ENCODE measurements around the gene NUDT4.
"Not testable (repeated sequence)": the region's sequence is repeated elsewhere in the genome, so short reads cannot be mapped to it uniquely, and the experiment has no call there.

The NUDT4 gene

GRCh38 chr12:93429852-93430251 lies 52.1 kb downstream of the NUDT4 start:
- no peak for DNase-seq

DNA sequence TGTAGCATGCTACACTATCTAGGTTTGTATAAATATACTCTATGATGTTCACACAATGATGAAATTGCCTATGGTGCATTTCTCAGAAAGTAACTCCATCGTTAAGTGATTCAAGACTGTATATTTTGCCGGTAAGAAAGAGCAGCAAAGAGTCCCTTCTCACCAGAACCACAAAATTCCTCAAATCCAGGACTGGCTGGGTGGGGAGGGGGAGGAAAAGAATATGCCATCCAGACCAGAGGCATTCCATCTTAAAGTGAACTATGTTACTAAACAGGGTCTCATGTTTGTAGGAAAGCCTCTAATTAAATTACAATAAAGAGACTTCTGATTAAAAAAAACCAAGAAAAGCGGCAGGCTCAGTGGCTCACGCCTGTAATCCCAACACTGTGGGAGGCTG lies 52.6 kb downstream of the NUDT4 start:
- no peak for DNase-seq

DNA sequence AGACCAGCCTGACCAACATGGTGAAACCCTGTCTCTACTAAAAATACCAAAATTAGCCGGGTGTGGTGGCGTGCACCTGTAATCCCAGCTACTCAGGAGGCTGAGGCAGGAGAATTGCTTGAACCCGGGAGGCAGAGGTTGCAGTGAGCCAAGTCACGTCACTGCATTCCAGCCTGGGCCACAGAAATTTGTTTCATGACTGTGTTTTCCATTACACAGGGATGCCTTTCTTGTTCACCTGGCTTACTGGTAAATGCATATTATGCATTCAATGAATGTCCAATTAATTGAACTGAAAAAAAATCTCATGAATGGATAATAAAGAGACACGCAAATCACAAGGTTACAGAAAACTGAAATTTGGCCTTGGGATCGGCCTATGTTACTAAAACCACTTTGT lies 54.3 kb downstream of the NUDT4 start:
- not testable (repeated sequence) for DNase-seq

DNA sequence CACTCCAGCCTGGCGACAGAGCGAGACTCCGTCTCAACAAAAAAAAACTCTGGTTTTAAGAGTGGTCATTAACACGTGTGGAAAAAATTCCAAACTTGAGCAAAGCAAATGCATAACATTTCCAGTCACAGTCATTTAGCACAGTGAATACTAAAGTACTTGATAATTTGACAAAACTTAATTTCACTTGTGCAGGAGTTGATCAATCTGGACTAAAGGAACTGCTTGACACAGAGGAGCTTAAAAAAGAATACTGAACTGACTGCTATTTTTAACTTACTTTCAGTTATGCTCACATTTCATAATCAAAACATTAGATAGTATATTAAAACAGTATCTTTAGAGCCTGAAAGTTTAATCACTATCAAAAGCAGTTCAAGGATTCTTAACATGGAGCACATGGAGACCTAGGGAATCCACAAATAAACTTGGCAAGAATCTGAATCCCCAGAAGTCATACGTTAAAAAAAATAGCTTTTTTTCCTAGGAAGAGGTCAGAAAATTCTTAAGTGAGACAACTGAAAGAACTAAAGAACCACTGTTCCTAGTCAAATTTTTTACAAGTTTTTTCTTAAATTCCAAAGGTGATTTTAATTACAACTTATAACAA lies 56.6 kb downstream of the NUDT4 start:
- no peak for DNase-seq

- no peak for DNase-seq
These were observed 60.7 kb downstream of the NUDT4 start for GRCh38 chr12:93438266-93439050.

DNA sequence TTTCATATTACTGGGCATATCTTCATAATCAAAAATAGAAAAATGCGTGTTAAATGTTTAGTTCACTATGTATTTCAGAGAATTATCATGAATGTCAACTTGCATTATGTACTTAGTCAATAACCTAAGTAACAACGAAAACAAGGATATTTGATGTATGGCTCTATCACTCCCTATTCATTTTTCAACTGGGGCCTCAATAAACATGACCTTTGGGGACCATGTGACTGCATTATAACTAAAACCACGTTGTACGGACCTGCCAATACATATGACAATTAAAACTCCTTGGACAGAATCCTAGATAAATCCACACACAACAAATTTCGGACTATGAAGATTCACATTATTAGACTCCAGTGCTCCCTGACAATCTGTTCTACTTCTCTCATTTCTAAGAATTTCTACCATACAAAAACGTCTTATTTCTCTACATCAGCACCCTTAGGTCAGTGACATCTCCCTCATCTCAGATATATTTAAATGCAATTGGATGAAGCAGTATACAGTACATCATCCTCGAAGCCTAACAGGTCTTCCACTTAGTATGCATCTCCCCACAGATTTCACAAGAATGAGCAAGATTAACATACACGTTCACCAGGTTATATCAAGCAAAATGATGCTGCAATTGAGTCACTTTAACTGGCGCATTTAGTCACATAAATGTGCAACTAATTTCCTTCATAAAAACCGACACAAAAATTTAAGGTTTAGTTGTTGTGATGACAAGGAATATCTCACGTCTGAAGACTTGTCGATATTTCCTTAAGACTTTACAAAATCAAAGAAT lies 62.5 kb downstream of the NUDT4 start:
- no peak for DNase-seq

- DNase-seq = no peak
These were observed 63.4 kb downstream of the NUDT4 start for GRCh38 chr12:93441081-93441616.

DNA sequence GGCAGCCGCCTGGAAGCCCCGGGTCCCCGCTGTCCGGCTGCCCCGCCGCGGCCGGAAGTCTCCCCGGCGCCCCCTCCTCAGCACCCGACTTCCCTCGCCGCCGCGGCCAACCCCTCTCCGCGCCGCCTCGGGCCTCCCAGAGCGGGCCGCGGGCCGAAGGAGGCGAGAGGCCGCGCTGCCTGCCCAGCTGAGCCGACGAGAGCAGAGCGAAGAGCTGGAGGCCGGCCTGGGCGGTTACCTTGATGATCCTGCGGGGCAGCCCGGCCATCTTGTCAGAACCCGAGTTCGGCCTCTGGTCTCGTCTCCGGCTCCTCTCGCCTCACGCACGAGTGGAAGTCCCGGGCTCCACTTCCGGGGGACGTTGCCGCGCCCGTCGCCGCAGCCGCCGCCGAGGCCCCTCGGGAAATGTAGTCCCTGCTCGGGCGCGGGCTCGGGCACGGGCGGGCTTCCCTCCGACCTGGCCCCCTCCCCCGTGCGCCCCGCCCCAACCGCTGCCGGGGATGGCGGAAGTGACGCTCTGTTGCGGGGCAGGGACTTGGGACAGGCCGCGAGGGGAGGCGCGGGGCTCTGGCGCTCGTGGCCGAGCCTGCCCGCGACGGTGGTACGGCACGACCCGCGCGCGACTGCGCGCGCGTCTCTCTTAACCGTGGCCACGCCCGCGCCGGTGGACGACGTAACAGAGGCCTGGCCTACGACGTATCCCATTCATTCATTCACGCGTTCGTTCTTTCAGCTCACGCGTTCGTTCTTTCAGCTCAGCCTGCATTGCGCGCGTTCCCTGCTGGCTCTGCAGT lies 64.1 kb downstream of the NUDT4 start, which contains the start of gene UBE2N:
Gene UBE2N (minus strand): TSS at position 331 of the 794 bp plus-strand sequence. CDS start 63 bp downstream, at position 268.
- DNase-seq = peak; percentile 94 to 95

DNA sequence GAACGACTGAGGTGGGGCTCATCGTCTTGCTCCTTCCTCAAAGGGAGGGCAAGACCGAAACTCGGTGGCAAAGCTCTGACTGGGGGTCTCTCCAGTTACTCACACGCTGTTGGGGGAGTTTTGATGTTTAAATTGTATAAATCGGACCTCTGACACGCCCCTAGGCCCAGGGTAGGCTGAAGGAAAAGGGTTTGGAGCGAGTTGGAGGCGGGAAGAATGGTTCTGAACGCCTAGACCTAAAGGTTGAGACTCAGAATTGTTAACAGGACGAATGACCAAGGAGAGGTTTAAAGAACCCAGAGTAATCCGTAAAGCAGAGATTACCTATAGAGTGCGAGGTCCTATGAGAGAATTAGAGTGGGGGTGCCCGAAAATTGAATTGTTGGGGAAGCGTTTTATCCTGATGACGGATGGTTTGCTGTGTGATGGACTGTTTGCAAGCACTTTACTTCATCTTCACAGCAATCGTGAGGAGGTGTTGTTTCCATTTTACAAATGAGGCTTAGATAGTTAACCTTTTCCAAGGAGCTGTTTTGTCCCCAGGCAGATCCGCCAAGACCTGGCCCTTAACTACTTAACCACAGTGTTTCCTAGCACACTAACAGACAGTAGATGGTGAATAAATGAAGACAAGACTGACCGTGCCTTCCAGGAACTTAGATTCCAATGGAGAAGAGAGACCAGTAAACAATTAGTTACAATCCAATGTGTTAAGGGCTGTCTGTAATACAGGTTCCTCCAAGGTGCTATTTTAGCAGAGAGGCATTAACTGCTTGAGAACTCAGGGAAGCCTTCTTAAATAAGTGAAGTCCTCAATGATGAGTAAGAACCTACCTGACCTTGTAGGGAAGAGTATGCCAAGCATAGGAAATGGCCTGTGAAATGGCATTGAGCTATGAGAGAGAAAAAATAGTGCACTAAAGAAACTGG lies 65.0 kb downstream of the NUDT4 start:
- DNase-seq = no peak

GRCh38 chr12:93443576-93443975 lies 65.9 kb downstream of the NUDT4 start:
- DNase-seq = no peak

GRCh38 chr12:93447555-93448290 lies 70.0 kb downstream of the NUDT4 start:
- no peak for DNase-seq

- no peak for DNase-seq
These were observed 71.1 kb downstream of the NUDT4 start for GRCh38 chr12:93448796-93449195.

GRCh38 chr12:93449277-93449676 lies 71.6 kb downstream of the NUDT4 start:
- no peak for DNase-seq

GRCh38 chr12:93451423-93452158 lies 73.9 kb downstream of the NUDT4 start:
- peak; percentile 32 to 40 for DNase-seq

DNA sequence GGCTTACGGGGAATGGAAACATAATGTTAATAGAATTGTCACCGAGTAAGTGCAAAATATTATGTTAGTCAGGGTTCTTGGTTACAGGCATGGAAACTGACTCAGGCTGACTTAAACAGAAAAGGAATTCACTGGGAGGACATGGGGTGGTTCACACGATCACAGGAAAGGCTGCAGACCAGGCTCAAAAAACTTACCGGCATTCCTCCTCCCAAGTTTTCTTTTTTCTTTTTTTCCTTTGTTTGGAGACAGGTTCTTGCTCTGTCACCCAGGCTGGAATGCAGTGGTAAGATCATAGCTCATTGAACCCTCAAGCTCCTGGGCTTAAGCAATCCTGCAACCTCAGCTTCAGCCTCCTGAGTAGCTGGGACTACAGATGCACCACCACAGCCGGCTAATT lies 75.9 kb downstream of the NUDT4 start:
- DNase-seq = no peak

- DNase-seq = no peak
These were observed 78.4 kb downstream of the NUDT4 start for GRCh38 chr12:93456077-93456476.

Measured in Kasumi-1 (cell line).